GM15510 (cell line): Measurements from ENCODE around the gene GPR153.

Experiments used
- POLR2A ChIP-seq: IDR thresholded peaks from 3 replicates; pipeline ENCODE4 v1.6.1; 2011; ENCODE audit warnings: borderline replicate concordance; ENCODE audit not compliant: insufficient read length; ENCODE audit errors: extremely low read depth

GPR153 gene

DNA sequence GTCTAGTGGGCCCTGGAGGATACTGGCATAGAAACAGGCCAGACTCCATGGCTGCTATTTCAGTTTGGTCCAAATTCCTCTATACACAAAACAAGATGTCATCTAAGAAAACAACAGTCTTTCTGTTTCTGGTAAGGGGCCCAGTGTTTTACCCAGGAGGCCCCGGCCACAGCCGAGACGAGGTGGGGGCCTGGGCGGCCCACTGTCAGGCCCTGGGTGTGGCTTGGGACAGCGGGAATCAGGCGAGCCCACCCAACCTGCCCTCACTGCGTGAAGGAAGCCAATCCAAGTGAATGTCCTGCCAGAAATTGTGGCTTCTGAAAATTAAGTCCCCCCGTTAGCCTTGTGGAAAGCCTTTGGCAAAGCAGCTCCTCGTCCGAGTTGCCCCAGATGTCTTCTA lies 31.2 kb upstream of the GPR153 start:
- no peak for TF ChIP-seq POLR2A

DNA sequence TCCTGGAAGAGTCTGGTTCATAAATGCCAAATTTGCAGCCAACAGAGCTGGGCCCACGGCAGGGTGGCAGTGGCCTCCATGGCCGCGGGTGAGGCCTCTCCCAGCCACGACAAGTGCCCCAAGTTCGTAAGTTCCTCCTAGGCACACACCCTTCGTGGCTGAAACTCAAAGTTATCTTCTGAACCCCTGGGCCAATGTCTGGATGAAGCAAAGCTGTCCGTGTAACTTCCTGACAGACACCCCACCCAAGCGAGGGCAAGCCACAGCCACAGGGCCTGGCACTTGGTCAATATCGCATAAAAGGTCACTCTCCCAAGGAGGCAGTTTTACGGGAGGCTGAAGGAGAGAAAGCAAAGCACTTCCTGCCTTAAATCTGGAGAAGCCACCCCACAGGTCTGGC lies 27.8 kb upstream of the GPR153 start:
- TF ChIP-seq POLR2A, result no peak

DNA sequence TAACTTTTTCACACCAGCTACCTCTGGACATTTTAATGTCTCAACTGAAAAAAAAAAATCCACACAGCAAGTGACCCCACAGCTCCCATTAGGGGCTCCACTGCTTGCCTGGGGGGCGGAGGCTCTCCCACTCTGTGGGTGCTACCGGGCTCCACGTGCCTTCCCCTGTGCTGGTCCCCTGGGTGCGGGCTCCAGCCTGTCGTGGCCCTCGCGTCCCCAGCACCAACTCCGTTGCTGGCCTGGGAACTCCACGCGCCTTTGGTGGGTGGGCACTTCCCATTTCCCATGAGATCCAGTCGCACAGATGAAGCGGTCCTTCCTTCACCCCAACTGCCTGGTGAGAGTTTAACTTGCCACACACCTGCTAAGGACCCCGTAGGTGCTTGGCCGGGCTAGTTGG lies 27.1 kb upstream of the GPR153 start:
- no peak for TF ChIP-seq POLR2A

DNA sequence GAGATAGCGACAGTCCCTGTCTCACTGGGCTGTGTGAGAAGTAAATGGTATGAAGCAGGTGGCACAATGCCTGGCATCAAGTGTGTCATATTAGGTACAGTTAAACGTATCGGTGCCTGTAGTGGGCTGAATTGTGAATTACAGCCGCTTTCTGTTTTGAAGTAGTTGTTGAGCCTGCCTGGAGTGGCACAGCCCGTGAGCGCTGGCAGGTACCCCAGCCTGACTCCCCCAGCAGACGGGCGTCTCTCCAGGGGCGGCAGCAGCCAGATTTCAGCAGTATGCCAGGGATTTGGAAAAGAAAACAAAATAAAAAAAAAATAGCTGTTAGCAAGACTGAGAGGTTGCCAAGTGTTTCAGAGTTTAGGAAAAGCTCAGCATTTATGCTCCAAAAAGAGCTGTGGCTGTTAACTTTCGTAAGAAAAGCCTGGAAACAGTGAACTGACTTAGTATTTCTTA lies 26.6 kb upstream of the GPR153 start:
- no peak for TF ChIP-seq POLR2A

DNA sequence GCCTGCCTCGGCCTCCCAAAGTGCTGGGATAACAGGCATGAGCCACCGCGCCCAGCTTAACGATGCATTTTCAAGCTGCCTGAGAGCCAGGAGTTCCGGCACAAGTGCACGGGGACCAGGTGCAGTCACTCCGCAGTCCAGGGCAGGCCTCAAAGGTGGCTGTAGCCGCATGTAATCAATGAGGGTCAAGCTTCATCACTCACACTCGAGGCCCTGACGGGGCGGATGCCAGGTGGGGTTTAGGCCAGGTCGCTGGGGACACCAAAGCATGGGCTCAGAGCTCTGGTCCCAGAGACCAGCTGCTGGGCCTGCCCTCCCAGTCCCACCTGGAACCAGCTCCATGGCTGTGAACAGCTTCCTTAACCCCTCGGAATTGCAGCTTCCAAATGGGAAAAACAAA lies 26.1 kb upstream of the GPR153 start:
- TF ChIP-seq POLR2A, result no peak

DNA sequence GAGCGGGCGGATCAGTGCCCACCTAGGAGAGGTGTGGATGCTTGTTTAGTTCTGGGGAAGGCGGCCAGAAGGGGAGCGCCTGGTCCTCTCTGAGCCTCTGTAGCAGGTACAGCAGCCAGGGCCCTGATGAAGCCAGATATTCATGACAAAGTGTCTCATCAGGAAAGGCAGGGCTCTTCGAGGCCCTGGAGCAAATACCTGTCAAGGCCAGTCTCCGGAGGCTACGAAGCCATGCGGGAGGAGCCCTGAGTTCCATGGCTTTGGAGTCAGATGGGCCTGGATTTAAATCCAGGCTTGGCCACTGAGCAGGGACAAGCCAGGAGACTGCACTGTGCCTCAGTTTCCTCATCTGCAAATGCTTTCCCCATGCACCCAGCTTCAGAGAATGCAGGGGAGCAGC lies 25.4 kb upstream of the GPR153 start:
- TF ChIP-seq POLR2A, result no peak

DNA sequence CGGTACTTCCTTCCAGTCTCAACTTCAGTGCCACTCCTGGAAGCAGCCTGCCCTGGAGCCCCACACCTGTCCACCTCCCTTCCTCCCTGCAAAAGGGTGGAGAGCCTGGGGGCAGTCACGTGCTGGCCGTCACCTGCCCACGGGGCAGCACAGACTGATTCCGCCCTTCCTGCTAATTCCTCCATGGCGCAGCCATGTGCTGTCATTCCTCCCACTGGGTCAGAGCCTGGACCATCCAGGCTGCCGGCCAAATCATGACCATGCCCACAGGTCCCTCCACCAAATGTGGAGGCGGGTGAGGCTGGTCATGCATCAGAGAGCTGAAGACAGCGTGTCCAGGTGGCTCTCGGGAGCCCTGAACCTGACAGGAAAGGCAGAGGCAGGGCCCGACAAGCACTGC lies 24.4 kb upstream of the GPR153 start:
- no peak for TF ChIP-seq POLR2A

DNA sequence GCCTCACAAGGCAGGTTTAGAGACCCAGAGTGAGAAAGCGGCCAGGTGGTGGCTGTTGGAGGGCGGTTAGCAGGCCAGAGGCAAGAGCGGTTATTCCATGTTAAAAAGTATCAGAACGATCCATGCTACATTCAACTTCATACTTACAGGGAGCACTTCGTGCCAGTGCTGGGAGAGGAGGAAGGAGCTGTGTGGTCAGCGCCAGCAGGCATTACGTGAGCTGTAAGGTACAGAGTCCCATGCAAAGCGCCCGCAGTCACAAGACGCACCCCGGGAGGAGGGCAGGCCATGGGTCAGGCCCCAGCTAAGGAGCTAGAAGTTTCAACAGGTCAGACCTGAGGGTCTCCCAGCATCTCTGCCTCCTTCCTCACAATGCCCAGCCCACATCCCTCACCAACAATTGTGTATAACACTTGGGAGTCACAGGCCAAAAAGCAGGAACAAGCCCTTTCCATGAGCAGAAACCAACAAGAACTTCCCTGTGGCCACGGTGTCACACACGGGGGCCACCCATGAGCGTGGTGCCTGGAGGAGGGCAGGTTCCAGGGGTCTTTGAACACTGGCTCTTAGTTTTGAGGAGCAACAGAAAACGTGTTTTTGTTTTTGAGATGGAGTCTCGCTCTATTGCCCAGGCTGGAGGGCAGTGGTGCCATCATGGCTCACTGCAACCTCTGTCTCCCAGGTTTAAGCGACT lies 21.8 kb upstream of the GPR153 start:
- no peak for TF ChIP-seq POLR2A

DNA sequence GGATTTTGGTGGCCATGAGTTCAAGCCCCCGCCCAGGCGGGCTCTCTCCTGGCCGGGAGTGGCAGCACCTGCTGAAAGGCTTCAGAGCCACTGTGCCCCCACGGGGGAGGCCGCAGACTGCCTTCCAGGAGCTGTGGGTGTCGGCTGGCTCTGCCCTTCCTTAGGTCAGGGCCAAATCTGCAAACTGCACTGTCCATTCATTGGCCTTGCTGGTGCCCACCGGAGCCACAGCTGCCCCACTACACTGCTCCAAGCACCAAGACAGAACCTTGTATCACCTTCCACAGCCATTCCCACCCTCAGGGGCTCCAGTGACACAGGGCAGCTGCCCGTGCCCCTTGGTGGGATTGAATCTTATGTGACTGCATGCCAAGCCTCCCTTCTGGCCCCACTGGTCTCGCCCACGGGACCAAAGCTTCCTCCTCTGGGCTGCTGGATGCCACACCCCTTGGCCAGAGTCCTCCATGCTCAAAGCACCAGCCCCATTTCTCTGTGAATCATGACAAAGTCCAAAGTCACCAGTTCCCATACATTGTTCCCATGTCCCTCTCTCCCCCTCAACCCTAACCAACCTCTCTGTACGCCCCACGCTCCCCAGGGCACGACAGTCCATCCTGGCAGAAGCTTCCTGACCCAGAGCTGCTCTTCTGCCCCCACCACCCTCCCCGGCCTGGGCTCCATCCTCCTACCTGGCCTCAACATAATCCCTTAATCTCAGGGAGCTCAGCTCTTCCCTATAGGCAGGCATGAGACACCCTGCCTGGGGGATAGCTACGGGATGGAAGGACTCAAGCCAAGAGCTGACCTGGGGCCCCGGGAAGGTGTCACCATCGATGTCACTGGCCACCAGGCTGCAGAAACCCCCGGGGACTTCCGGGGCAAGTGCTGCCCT lies 20.9 kb upstream of the GPR153 start:
- TF ChIP-seq POLR2A, result no peak

DNA sequence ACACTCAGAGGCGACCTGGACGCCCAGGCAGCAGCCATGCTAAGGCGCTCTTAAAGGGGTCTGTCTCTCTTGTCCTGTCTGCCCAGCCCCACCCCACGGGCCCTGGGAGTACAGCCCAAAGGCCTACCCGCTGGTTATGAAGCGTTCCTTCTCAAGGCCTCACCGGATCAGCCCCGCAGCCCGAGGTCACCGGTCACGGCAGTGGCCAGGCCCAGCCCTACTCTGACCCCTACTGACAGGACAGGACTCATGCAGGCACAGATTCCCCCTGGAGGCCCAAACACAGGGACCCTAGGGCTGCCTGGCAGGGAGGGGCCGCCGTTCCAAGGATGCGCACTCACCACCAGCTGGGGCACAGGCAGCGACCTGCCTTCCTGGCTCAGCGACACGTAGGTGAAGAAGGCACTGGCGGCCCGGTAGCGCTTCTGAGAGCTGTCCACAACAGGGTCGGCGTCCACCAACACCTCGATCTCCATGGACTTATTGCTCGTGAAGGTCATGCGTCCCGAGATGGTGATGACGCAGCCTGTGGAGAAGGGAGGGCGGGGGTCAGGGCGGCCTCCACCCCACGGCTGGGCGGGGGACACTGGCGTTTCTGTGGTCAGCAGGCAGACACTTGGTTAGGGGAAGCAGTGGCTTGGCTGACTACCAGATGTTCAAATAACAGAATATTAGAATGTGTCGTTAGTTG lies 20.0 kb upstream of the GPR153 start:
- TF ChIP-seq POLR2A, result no peak

DNA sequence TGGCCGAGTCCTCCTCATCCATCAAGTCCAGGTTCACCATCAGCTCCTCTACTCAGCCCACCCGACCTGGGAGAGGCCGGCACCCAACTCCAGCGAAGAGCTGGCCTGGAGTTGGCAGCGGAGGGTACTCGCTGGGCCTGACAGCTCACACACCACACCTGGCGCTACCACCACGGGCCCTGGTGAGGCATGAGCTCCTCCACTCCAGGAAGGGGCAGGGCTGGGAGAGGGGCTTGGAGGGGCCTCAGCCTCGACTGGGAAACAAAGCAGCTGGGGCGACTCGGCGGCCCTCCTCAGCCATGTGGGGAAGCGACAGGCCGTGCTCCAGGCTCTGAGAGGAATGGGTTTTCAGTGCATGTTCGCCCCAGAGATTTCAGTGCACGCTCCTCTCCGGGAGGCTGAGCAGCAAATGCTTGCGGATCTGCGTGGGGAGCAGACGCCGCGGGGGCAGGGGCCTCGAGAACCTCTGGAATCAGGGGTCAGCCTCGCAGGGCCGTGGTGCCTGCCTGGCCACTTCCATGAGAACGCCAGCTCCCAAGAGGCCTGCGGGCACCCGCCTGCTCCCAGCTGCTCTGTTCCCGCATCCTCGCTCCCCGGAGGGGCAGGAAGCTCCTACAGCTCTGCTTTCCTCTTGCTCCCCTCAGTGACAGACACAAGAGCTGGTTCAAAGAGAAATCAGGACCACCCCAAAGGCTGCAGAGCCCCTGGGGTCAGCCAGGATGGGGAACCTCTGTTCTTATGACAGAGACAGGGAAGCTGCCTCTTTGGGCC lies 18.9 kb upstream of the GPR153 start:
- no peak for TF ChIP-seq POLR2A

DNA sequence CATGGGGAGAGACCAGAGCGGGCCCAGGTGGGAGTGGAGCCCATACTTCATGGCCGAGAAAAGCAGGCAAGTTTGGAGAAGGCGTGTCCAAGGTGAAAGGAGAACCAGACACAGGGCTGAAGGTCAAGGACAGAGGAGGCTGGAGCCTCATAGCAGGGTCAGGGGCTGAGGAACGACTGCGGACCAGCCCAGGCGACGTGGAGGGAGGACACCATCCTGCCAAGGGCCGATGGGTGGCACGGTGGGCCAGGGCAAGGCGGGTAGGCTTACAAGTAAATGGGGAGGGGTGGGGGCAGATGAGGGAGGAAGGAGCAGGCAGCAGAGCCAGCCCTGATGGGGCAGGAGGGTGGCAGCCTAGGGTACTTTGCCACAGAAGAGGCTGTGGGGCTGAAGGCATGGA lies 18.2 kb upstream of the GPR153 start:
- TF ChIP-seq POLR2A, result no peak

DNA sequence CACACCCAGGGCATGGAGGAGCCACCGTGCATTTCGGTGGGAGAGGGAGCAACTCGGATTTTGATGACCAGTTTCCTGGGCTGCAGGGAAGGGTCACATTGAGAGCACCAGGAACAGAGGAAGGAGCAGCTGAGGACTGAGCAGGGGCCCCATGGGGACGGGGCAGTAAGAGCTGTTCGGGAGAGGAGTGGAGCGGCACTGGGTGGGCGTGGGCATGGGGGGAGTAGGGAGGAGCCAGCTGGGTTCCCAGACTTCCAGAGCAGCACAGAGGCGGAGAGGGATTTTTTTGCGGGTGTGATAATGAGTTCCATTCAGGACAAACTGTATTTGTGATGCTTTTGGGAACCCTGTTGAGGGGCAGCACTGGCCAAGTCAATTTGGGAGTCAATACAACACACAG lies 17.4 kb upstream of the GPR153 start:
- no peak for TF ChIP-seq POLR2A

DNA sequence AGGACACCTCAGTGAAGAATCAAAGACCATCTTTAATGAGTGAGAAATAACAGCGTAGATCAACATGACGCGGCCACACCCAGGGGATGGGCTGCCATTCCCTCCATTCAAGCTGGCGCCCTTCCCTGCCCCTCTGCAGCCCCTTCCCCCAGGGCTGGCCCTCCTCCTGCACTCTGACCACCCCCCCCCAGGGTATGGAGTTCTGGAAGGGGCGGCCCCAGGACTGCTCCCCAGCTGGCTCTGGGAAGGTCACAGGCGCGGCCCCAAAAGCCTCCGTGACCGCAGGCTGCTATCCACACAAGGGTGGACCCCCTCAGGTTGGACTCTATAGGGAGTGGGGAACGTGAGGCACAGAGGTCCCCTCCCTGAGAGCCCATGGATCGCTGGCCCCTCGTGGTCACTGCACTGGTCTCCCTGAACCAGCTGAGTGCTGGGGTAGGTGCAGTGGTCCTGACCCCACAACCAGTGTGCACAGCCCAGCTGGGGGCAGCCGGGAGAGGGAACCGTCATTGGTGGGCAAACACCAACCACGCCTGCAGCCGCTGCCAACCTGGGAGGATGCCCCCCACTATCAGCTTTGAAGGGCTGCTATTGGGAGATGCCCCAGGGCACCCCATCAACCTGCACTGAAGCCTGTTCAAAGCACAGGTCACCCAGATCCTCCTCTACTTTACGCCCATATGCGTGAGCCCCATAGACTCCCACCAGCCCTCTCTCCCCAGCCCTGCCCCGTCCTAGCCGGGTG lies 16.1 kb upstream of the GPR153 start:
- TF ChIP-seq POLR2A, result no peak
